B cell (primary cell): ENCODE measurements around the gene GIPC1. TPM values are rescaled to one million over a fixed set of nuclear protein-coding genes. Genes with fewer than 3 reads are reported as not detected.

Experiments
- ATAC-seq: fragments of 200-7000 bp; cut with Tn5 transposase; one replicate; pipeline ENCODE4 v1.10.0; 2021; ENCODE audit warnings: low read depth, mild to moderate bottlenecking, moderate number of reproducible peaks, moderate library complexity
- CTCF ChIA-PET: fragments of 350-600 bp; sonication (Branson Sonifier 250); formaldehyde crosslinking; loops from one replicate; lab custom pipeline; 2021; ENCODE audit warnings: antibody characterized with exemption, inconsistent platforms; lab: Charles Lee
- POLR2A ChIA-PET: fragments of 350-600 bp; sonication (Branson Sonifier 250); formaldehyde crosslinking; loops from one replicate; lab custom pipeline; 2021; ENCODE audit warnings: antibody characterized with exemption; lab: Charles Lee
- DNase-seq: peaks from one replicate; pipeline ENCODE4 v3.0.0; 2013
- H2AFZ ChIP-seq: 2 replicates; pipeline ENCODE4 v1.6.1; 2012; ENCODE audit warnings: mild to moderate bottlenecking, low read depth, low read length; ENCODE audit not compliant: insufficient read depth, poor library complexity, severe bottlenecking
- H3K27ac ChIP-seq, 2 donors: 1 replicate in 1 of 2; 2 replicates in 1 of 2; pipeline ENCODE4 v1.5.1; 2012 to 2013; ENCODE audit warnings: low read length in 2 of 2, mild to moderate bottlenecking in 2 of 2, moderate library complexity in 1 of 2
- H3K27me3 ChIP-seq, 4 experiments: fragments of 200-600 bp in 1 of 4; sonication (generic) in 1 of 4; replicated peaks in 1 of 4; 1 replicate in 2 of 4; 2 replicates in 2 of 4; pipeline versions ENCODE4 v1.6.1 to v1.7.0; 2013 to 2016; ENCODE audit warnings: low read length in 3 of 4, mild to moderate bottlenecking in 2 of 4, mixed read lengths in 1 of 4, moderate library complexity in 1 of 4; ENCODE audit not compliant: insufficient read depth in 4 of 4, control insufficient read depth in 3 of 4; ENCODE audit errors: control extremely low read depth in 1 of 4
- H3K36me3 ChIP-seq, 2 experiments: replicated peaks in 1 of 2; 1 replicate in 1 of 2; 2 replicates in 1 of 2; pipeline versions ENCODE4 v1.6.1 to v1.7.1; 2013; ENCODE audit warnings: low read length in 1 of 2; ENCODE audit not compliant: insufficient read depth in 2 of 2, control insufficient read depth in 1 of 2; ENCODE audit errors: control extremely low read depth in 1 of 2, extremely low read depth in 1 of 2
- H3K4me1 ChIP-seq, 2 donors: fragments of 200-600 bp in 1 of 2; sonication (generic) in 1 of 2; 1 replicate in 1 of 2; 2 replicates in 1 of 2; pipeline versions ENCODE4 v1.5.1 to v1.6.1; 2013 to 2017; ENCODE audit warnings: low read length in 2 of 2; ENCODE audit not compliant: control insufficient read depth in 2 of 2, insufficient read depth in 2 of 2
- H3K4me2 ChIP-seq: replicated peaks from 2 replicates; pipeline ENCODE3; 2012; ENCODE audit warnings: mild to moderate bottlenecking, low read depth, low read length; ENCODE audit not compliant: poor library complexity, severe bottlenecking
- H3K4me3 ChIP-seq, 5 experiments: fragments of 200-600 bp in 1 of 5; sonication (generic) in 1 of 5; 1 replicate in 3 of 5; 2 replicates in 2 of 5; pipeline versions ENCODE4 v1.5.1 to v1.7.0; 2011 to 2016; ENCODE audit warnings: low read length in 4 of 5, mild to moderate bottlenecking in 4 of 5, low read depth in 2 of 5, control low read depth in 1 of 5, moderate library complexity in 1 of 5; ENCODE audit not compliant: insufficient read depth in 1 of 5; ENCODE audit errors: control extremely low read depth in 1 of 5, extremely low read depth in 1 of 5
- H3K79me2 ChIP-seq: fragments of 200-600 bp; sonication (generic); one replicate; pipeline ENCODE4 v1.6.0; 2016; ENCODE audit warnings: low read length; ENCODE audit not compliant: control insufficient read depth, insufficient read depth
- H3K9ac ChIP-seq: fragments of 200-600 bp; sonication (generic); 2 replicates; pipeline ENCODE4 v1.6.1; 2017; ENCODE audit warnings: mild to moderate bottlenecking, low read length, moderate library complexity
- H3K9me3 ChIP-seq, 3 donors: one replicate each; pipeline versions ENCODE4 v1.6.1 to v1.7.1; 2013; ENCODE audit warnings: low read length in 2 of 3; ENCODE audit not compliant: control insufficient read depth in 2 of 3, insufficient read depth in 1 of 3; ENCODE audit errors: control extremely low read depth in 1 of 3
- H4K20me1 ChIP-seq: 2 replicates; pipeline ENCODE4 v1.6.0; 2012; ENCODE audit warnings: mild to moderate bottlenecking, low read length; ENCODE audit not compliant: insufficient read depth, control insufficient read depth, poor library complexity, severe bottlenecking
- H3K27ac Mint-ChIP-seq: one replicate; pipeline ENCODE4 v1.8.0; 2021; ENCODE audit warnings: mixed read lengths
- H3K27me3 Mint-ChIP-seq: one replicate; pipeline ENCODE4 v1.8.0; 2021; ENCODE audit warnings: mixed read lengths
- H3K4me1 Mint-ChIP-seq: one replicate; pipeline ENCODE4 v1.8.0; 2021; ENCODE audit warnings: mixed read lengths
- H3K4me3 Mint-ChIP-seq: one replicate; pipeline ENCODE4 v1.8.0; 2021; ENCODE audit warnings: mixed read lengths
- H3K9me3 Mint-ChIP-seq: one replicate; pipeline ENCODE4 v1.8.0; 2022; ENCODE audit warnings: mixed read lengths; ENCODE audit not compliant: insufficient read depth
- EZH2 ChIP-seq: IDR thresholded peaks from 2 replicates; pipeline ENCODE4 v1.6.1; 2012; ENCODE audit warnings: borderline replicate concordance, low read depth, mild to moderate bottlenecking, moderate library complexity, low read length; ENCODE audit not compliant: insufficient read depth, poor library complexity, severe bottlenecking
- WGBS: methylation state at CpG from one replicate; pipeline ENCODE4 v1.1.5; 2013; ENCODE audit warnings: missing lambda C conversion rate; ENCODE audit not compliant: insufficient coverage; 5-methylcytosine and 5-hydroxymethylcytosine counted together
- intact Hi-C: fragments of 100-400 bp; cut with micrococcal nuclease; formaldehyde crosslinking; loops from one replicate; pipeline ENCODE4 v1.10.0; 2022
- polyA plus RNA-seq: library from polyadenylated mRNA; depleted of rRNA; stranded (reverse); fragments of >200 nt; gene quantifications from 2 replicates; pipeline ENCODE4 v1.2.3, GENCODE V29; 2012
- total RNA-seq, 2 donors: library from RNA; stranded (reverse); fragments of 120-200 nt in 1 of 2; gene quantifications; 1 replicate in 1 of 2; 2 replicates in 1 of 2; pipeline versions ENCODE4 v1.2.3 to v1.2.4, GENCODE V29; 2013 to 2022
- TF ChIP-seq, protein P1 (sequence below): fragments of 200-600 bp; IDR thresholded peaks from one replicate; pipeline ENCODE4 v1.8.0; 2022; ENCODE audit warnings: antibody characterized with exemption, mild to moderate bottlenecking

The GIPC1 gene
- total and polyA plus RNA-seq, 2 donors (not counting 1 experiment from before 2014, with no cell fraction given), result 11.3 to 12.0 TPM

DNA sequence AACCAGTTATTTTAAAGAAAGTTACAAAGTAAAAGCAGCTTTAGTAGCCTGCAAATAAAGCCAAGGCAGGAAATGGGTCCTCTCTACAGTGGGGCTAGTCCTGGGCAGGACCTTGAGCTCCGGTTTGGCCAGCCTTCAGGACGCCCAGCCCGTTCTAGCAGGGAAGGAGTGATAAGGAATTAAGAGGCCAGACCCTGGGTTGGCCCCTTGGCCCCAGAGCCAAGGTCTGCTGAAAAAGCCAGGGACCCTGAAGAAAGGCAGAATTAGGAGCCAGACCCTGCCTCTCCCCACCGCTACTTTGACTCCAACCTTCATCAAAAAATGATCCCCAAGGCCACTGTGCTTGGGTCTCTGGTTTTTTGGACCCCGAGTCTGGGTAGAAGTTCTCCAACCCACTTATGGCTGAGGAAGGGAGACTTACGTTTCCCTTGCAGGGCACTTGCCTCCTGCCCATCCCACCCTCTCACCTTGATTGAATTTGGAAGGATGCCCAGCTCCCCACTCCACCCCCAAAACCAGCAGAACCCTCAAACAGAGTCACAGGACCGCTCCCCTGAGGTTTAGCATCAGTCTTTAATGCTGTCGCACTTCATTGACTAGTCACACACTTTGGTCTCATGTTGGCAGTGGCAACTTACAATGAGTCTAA is 18.4 kb upstream of the GIPC1 start:
- intact Hi-C loops, result no loop called here
- Histone ChIP-seq H3K4me2 (no peak overlapping the region), H3K4me3 (no peak overlapping the region), H4K20me1 (peaks cover 43% of the 10 kb centered on the region), H3K9ac (no peak overlapping the region), H3K4me1 (peaks cover 30 to 36% of the 10 kb centered on the region in 2 donors), H3K27ac (peak overlapping the region in 1 of 2 donors; percentile 19), H2AFZ (no peak overlapping the region), H3K27me3 (no peaks in the 10 kb centered on the region), H3K79me2 (peaks cover 21% of the 10 kb centered on the region), H3K36me3 (peaks cover 0 to 25% of the 10 kb centered on the region in 2 experiments), H3K9me3 (no peaks in the 10 kb centered on the region)
- TF ChIP-seq EZH2, result no peak
- TF ChIP-seq, protein P1, sequence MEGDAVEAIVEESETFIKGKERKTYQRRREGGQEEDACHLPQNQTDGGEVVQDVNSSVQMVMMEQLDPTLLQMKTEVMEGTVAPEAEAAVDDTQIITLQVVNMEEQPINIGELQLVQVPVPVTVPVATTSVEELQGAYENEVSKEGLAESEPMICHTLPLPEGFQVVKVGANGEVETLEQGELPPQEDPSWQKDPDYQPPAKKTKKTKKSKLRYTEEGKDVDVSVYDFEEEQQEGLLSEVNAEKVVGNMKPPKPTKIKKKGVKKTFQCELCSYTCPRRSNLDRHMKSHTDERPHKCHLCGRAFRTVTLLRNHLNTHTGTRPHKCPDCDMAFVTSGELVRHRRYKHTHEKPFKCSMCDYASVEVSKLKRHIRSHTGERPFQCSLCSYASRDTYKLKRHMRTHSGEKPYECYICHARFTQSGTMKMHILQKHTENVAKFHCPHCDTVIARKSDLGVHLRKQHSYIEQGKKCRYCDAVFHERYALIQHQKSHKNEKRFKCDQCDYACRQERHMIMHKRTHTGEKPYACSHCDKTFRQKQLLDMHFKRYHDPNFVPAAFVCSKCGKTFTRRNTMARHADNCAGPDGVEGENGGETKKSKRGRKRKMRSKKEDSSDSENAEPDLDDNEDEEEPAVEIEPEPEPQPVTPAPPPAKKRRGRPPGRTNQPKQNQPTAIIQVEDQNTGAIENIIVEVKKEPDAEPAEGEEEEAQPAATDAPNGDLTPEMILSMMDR, result no peak
- no peaks in the 10 kb centered on the region for H3K9me3 Mint-ChIP-seq
- no peaks in the 10 kb centered on the region for H3K27me3 Mint-ChIP-seq
- CTCF ChIA-PET, result interaction anchor here (1.2 to 1.9 kb wide), 2 partner anchors 10 to 29 kb away, joined by 3 to 6 read pairs; no protein-coding TSS in a partner anchor
- no peak for DNase-seq
- ATAC-seq, result no peak
- H3K27ac Mint-ChIP-seq, result no peak overlapping the region
- POLR2A ChIA-PET, result interaction anchor here (0.6 kb wide), 2 partner anchors 133 to 730 kb away, joined by 3 read pairs; partner anchors contain the start of gene ADGRE5
- H3K4me3 Mint-ChIP-seq, result no peak overlapping the region
- peaks cover 41% of the 10 kb centered on the region for H3K4me1 Mint-ChIP-seq
- 84% methylated on average over 7 of the region's 8 CpGs for WGBS

DNA sequence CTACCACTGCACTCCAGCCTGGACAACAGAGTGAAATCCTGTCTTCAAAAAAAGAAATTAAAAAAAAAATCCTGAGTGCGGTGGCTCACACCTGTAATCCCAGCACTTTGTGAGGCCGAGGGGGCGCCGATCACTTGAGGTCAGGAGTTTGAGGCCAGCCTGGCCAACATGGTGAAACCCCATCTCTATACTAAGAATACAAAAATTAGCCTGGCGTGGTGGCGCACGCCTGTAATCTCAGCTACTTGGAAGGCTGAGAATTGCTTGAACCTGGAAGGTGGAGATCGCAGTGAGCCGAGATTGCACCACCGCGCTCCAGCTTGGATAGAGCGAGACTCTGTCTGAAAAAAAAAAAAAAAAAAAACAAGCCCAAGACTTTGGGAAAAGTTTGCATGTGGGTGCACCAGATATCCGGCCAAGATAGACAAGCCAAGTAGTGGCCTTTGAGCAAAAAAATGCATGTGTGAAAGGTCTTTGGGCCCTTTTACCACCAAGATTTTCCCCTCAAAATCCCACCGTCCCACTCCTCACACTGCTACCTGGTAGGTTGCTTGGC is 16.6 kb upstream of the GIPC1 start:
- no peak overlapping the region for H3K27ac Mint-ChIP-seq

More for the DNA sequence above, 16.6 kb upstream of the GIPC1 start:
- intact Hi-C loops, result no loop called here
- no peak overlapping the region for H3K4me3 ChIP-seq
- Mint-ChIP-seq H3K9me3 (no peaks in the 10 kb centered on the region), H3K4me1 (peaks cover 33% of the 10 kb centered on the region), H3K4me3 (no peak overlapping the region), H3K27me3 (no peaks in the 10 kb centered on the region)
- H3K27ac ChIP-seq, result no peak overlapping the region
- peaks cover 24 to 28% of the 10 kb centered on the region in 2 donors for H3K4me1 ChIP-seq
- WGBS, result 99% methylated on average over 12 of the region's 14 CpGs
- peaks cover 0 to 25% of the 10 kb centered on the region in 2 experiments for H3K36me3 ChIP-seq
- CTCF ChIA-PET, result no interaction called here
- POLR2A ChIA-PET, result no interaction called here
- no peaks in the 10 kb centered on the region for H3K27me3 ChIP-seq
- H3K79me2 ChIP-seq, result peaks cover 15% of the 10 kb centered on the region
- ATAC-seq (no peak), DNase-seq (no peak)
- no peaks in the 10 kb centered on the region for H3K9me3 ChIP-seq
- H4K20me1 ChIP-seq, result peaks cover 37% of the 10 kb centered on the region
- no peak overlapping the region for H3K9ac ChIP-seq
- no peak overlapping the region for H2AFZ ChIP-seq
- TF ChIP-seq, protein P1, result no peak
- TF ChIP-seq EZH2, result no peak
- no peak overlapping the region for H3K4me2 ChIP-seq
